Upper lobe of left lung (tissue), 4 donors: ENCODE results near the gene LONP2.

Source experiments
- EP300 ChIP-seq, 4 donors: sonication (generic); formaldehyde crosslinking; IDR thresholded peaks; one replicate each; pipeline ENCODE4 v1.5.1; 2017; ENCODE audit warnings: antibody characterized with exemption in 4 of 4, control low read depth in 2 of 4
- TF ChIP-seq, protein P1 (sequence below), 6 experiments: fragments of 450-650 bp in 4 of 6; fragments of 200-600 bp in 2 of 6; sonication (generic) in 2 of 6; IDR thresholded peaks; one replicate each; pipeline ENCODE4 v1.5.1; 2016 to 2019; ENCODE audit warnings: antibody characterized with exemption in 6 of 6

DNA sequence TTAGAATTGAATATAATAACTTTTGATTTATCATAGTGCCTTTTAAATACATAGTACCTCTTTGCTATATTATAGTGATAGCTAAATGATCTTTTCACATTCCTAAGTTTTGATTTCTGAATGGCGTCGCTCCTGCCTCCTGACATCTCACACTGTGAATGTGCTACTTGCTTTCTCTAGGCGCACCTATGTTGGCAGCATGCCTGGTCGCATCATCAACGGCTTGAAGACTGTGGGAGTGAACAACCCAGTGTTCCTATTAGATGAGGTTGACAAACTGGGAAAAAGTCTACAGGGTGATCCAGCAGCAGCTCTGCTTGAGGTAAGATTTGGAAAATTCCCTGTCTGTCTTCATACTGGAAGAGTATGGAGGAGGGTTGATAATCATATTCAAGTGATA, 33.1 kb downstream of the LONP2 start:
- TF ChIP-seq, protein P1, sequence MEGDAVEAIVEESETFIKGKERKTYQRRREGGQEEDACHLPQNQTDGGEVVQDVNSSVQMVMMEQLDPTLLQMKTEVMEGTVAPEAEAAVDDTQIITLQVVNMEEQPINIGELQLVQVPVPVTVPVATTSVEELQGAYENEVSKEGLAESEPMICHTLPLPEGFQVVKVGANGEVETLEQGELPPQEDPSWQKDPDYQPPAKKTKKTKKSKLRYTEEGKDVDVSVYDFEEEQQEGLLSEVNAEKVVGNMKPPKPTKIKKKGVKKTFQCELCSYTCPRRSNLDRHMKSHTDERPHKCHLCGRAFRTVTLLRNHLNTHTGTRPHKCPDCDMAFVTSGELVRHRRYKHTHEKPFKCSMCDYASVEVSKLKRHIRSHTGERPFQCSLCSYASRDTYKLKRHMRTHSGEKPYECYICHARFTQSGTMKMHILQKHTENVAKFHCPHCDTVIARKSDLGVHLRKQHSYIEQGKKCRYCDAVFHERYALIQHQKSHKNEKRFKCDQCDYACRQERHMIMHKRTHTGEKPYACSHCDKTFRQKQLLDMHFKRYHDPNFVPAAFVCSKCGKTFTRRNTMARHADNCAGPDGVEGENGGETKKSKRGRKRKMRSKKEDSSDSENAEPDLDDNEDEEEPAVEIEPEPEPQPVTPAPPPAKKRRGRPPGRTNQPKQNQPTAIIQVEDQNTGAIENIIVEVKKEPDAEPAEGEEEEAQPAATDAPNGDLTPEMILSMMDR (IDR thresholded peaks at IDR 0.05) = no peak
- no peak for TF ChIP-seq EP300 (IDR thresholded peaks at IDR 0.05)
